Right lobe of liver (tissue), 6 donors: ENCODE data around the gene PPP1R14C. TPM values are rescaled to one million over a fixed set of nuclear protein-coding genes. Genes with fewer than 3 reads are reported as not detected.

Source experiments
- ATAC-seq, 4 donors: fragments of 200-7000 bp; cut with Tn5 transposase; one replicate each; pipeline ENCODE4 v1.9.1; 2020; ENCODE audit warnings: mild to moderate bottlenecking in 4 of 4, moderate library complexity in 4 of 4
- DNase-seq, 3 donors: peaks; one replicate each; pipeline ENCODE4 v3.0.0-alpha.2; 2020
- H3K27ac ChIP-seq, 3 donors: fragments of 200-600 bp; one replicate each; pipeline ENCODE4 v1.8.0; 2022
- H3K27me3 ChIP-seq, 2 donors: fragments of 200-600 bp; one replicate each; pipeline ENCODE4 v1.8.0; 2022
- H3K36me3 ChIP-seq, 4 donors: fragments of 200-600 bp; sonication (generic) in 1 of 4; one replicate each; pipeline versions ENCODE4 v1.5.1 to v1.8.0; 2017 to 2022; ENCODE audit warnings: control low read depth in 1 of 4
- H3K4me1 ChIP-seq, 4 donors: fragments of 200-600 bp; sonication (generic) in 1 of 4; one replicate each; pipeline versions ENCODE4 v1.5.1 to v1.8.0; 2017 to 2022; ENCODE audit warnings: control low read depth in 1 of 4
- H3K4me3 ChIP-seq, 3 donors: fragments of 200-600 bp; one replicate each; pipeline ENCODE4 v1.8.0; 2022
- H3K9me3 ChIP-seq, 4 donors: fragments of 200-600 bp; sonication (generic) in 1 of 4; one replicate each; pipeline versions ENCODE4 v1.5.1 to v1.8.0; 2017 to 2022; ENCODE audit warnings: control low read depth in 1 of 4
- POLR2A ChIP-seq: fragments of 450-650 bp; IDR thresholded peaks from one replicate; pipeline ENCODE4 v1.6.1; 2017; ENCODE audit warnings: antibody characterized with exemption, mild to moderate bottlenecking
- WGBS: methylation state at CpG from one replicate; pipeline ENCODE4 v1.1.6; 2018; ENCODE audit warnings: low coverage, low lambda C conversion rate; ENCODE audit not compliant: insufficient coverage; ENCODE audit errors: missing lambda C conversion rate; 5-methylcytosine and 5-hydroxymethylcytosine counted together
- intact Hi-C, 2 donors: fragments of 100-400 bp; cut with DNase I; formaldehyde crosslinking; loops; one replicate each; pipeline versions ENCODE4 v1.11.2 to v1.14.1; 2022
- total RNA-seq, 6 experiments: library from RNA; depleted of rRNA in 2 of 6; stranded (reverse); fragments of >200 nt in 2 of 6; fragmentation: NEBNext Ultra II Directional in 3 of 6; extraction: Animal tissue kit (Norgen Biotek cat#: 25700) in 3 of 6; gene quantifications; one replicate each; pipeline versions ENCODE4 v1.1.0 to v1.2.4, GENCODE V29; 2016 to 2023
- TF ChIP-seq, protein P1 (sequence below), 4 donors: fragments of 200-600 bp in 3 of 4; fragments of 450-650 bp in 1 of 4; IDR thresholded peaks; one replicate each; pipeline versions ENCODE4 v1.5.1 to v1.8.0; 2016 to 2022; ENCODE audit warnings: antibody characterized with exemption in 4 of 4, mild to moderate bottlenecking in 2 of 4
- donor health status: DM: no; HTN: yes; CAD: no.
- donor health status: DM: no; HTN: no; CAD: no.
- donor health status: DM: no; HTN: no; CAD: no.
- donor health status: DM: no; HTN: yes; CAD: no.
- donor health status: DM: no; HTN: yes; CAD: no.

Gene PPP1R14C
- total RNA-seq, 6 experiments from 2014 or later = not detected

DNA sequence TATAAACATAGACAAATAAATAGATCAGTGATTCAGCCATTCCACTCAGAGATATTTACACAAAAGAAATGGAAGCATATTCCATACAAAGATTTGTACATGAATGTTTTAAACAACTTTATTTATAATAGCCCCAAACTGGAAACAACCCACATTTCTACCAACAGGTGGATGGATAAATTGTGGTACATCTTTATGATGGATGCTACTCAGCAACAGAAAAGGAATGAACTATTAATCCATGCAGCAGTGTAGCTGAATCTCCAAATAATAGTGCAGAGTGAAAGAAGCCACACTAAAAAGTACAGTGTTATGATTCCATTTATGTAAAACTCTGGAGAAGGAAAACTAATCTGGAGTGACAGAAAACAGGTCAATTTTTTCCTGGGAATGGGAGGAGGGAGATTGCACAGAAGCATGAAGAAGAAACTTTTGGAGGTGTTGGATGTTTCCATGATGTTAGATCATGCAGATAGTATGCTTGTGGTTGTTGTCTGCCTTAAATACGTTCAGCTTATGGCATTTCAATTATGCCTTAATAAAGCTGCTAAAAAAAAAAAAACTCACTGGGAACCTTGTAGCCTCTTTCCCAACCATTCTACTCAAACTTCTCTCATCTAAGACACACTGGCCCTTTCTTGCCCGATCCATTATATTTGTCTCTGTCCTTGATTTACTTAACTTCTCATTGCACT lies 100.9 kb downstream of the PPP1R14C start:
- no peak for DNase-seq
- Histone ChIP-seq H3K9me3 (no peaks in the 10 kb centered on the region), H3K4me1 (no peaks in the 10 kb centered on the region), H3K27me3 (no peaks in the 10 kb centered on the region), H3K27ac (no peak overlapping the region), H3K4me3 (no peak overlapping the region), H3K36me3 (no peaks in the 10 kb centered on the region)
- 71% methylated on average over 2 of the region's 2 CpGs for WGBS
- intact Hi-C loops = no loop called here
- TF ChIP-seq, protein P1, sequence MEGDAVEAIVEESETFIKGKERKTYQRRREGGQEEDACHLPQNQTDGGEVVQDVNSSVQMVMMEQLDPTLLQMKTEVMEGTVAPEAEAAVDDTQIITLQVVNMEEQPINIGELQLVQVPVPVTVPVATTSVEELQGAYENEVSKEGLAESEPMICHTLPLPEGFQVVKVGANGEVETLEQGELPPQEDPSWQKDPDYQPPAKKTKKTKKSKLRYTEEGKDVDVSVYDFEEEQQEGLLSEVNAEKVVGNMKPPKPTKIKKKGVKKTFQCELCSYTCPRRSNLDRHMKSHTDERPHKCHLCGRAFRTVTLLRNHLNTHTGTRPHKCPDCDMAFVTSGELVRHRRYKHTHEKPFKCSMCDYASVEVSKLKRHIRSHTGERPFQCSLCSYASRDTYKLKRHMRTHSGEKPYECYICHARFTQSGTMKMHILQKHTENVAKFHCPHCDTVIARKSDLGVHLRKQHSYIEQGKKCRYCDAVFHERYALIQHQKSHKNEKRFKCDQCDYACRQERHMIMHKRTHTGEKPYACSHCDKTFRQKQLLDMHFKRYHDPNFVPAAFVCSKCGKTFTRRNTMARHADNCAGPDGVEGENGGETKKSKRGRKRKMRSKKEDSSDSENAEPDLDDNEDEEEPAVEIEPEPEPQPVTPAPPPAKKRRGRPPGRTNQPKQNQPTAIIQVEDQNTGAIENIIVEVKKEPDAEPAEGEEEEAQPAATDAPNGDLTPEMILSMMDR (IDR thresholded peaks at IDR 0.05) = no peak
- TF ChIP-seq POLR2A = no peak
- ATAC-seq = no peak

DNA sequence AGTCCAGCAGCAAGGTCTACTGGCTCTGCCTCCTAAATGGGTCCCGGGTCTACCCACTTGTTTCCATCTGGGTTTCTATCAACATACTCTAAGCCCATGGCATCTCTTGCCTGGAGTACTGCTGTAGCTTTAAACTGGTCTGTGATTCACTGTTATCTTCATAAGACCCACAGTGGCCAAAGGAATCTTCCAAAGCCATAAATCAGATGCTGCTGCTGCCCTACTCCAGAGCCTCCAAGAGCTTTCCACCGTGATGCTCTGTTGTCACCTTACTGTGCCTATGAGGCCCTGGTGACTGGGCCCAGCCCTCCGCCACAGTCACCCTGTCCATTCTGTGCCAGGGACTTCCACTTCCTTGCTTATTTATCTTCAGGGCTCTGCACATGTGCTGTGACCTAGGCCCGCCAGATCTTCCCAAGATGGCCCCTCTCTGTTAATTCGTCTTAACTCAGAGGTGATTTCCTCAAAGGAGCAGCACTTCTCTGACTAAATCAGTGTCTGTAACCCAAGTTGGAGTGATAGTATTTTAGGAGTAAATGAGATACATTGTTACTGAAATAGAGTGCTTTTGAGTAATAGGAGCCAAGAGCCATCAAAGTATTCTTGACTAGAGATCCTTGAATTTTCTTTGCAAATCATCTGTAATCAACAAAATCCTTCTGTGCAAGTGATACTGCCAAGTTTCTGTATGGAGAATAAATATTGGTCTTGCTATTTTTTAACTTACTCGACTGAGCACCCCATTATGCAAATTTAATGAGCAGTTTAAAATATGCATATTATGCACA lies 102.5 kb downstream of the PPP1R14C start:
- Histone ChIP-seq H3K4me1 (no peaks in the 10 kb centered on the region), H3K27ac (no peak overlapping the region), H3K4me3 (no peak overlapping the region), H3K36me3 (no peaks in the 10 kb centered on the region), H3K9me3 (no peaks in the 10 kb centered on the region), H3K27me3 (no peaks in the 10 kb centered on the region)
- ATAC-seq (no peak), DNase-seq (no peak)
- no peak for TF ChIP-seq POLR2A
- TF ChIP-seq, protein P1 (IDR thresholded peaks at IDR 0.05) = no peak
- 71% methylated on average over 5 of the region's 6 CpGs for WGBS
- intact Hi-C loops = no loop called here

DNA sequence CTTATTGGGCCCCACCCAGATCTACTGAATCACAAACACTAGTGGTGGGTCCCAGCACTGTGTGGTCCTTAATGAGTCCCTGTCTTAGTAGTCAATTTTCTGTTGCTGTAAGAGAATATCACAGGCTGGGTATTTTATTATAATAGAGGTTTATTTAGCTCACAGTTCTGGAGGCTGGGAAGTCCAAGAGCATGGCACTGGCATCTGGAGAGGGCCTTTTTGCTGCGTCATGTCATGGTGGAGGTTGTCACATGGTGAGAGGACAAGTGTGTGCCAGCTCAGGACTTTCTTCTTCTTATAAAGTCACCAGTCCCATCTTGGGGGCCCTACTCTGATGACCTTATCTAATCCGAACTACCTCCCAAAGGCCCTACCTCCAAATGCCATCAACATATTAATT lies 105.0 kb downstream of the PPP1R14C start:
- TF ChIP-seq POLR2A = no peak
- TF ChIP-seq, protein P1 (IDR thresholded peaks at IDR 0.05) = no peak
- WGBS = 75% methylated on average over 1 of the region's 2 CpGs
- no peak for ATAC-seq
- Histone ChIP-seq H3K9me3 (no peaks in the 10 kb centered on the region), H3K4me3 (no peak overlapping the region), H3K27me3 (no peaks in the 10 kb centered on the region), H3K4me1 (no peaks in the 10 kb centered on the region), H3K27ac (no peak overlapping the region), H3K36me3 (no peaks in the 10 kb centered on the region)
- intact Hi-C loops = no loop called here
- no peak for DNase-seq

DNA sequence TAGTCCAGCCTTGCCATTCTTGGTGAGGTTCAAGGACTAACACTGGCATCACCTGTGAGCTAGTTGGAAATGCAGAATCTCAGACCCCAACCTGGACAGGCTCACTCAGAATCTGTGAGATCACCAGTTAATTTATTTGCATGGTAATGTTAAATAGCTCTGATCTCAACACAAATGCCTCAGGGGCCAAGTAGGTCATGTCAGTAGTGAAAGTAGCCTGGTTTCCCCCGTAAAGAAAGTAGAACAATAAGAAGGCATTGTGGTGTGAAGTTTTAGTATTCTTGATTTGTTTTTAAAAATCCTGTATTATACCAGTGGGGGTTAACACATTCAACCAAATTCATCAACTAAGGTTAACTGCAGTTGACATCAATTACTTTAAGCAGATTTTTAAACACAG lies 105.5 kb downstream of the PPP1R14C start:
- intact Hi-C loops = no loop called here
- ATAC-seq = no peak
- no peaks in the 10 kb centered on the region for H3K9me3 ChIP-seq
- no peak overlapping the region for H3K4me3 ChIP-seq
- no peaks in the 10 kb centered on the region for H3K4me1 ChIP-seq
- no peaks in the 10 kb centered on the region for H3K36me3 ChIP-seq
- DNase-seq = no peak
- WGBS = 75% methylated on average over 1 of the region's 1 CpG
- no peaks in the 10 kb centered on the region for H3K27me3 ChIP-seq
- no peak overlapping the region for H3K27ac ChIP-seq
- TF ChIP-seq, protein P1 (IDR thresholded peaks at IDR 0.05) = no peak
- TF ChIP-seq POLR2A = no peak
